K562 (cell line): ENCODE results near the gene PTH2. TPM values are rescaled to one million over a fixed set of nuclear protein-coding genes. Genes with fewer than 3 reads are reported as not detected.

ENCODE experiments used
- ATAC-seq: fragments of 200-7000 bp; cut with Tn5 transposase; 3 replicates; pipeline ENCODE4 v1.9.1; 2020; ENCODE audit warnings: moderate library complexity
- BruUV-seq: library from RNA; stranded (reverse); fragments of 400-500 nt; replicated peaks from 2 replicates; lab custom pipeline; 2021; lab: Mats Ljungman, UMichigan
- CTCF ChIA-PET: fragments of 300-600 bp; formaldehyde crosslinking; extraction: SDS; loops from one replicate; lab custom pipeline; 2021; ENCODE audit warnings: low intra/inter-chr PET ratio; lab: Yijun Ruan, JAX
- POLR2A ChIA-PET: fragments of 300-600, 350-650 bp; sonication (Branson Sonifier 250); formaldehyde crosslinking; extraction: SDS; loops from one replicate; lab custom pipeline; 2021; ENCODE audit warnings: antibody characterized with exemption, inconsistent platforms; lab: Yijun Ruan, JAX
- DNase-seq, 4 experiments: peaks; one replicate each; pipeline versions ENCODE4 v3.0.0 to v3.0.0-alpha.2; 2011 to 2018; ENCODE audit warnings: low spot score in 3 of 4, mixed read lengths in 3 of 4; ENCODE audit errors: extremely low read depth in 1 of 4
- FAIRE-seq: peaks from 2 replicates; lab custom pipeline; 2011; peaks lifted over from hg19 to GRCh38; lab: Jason Lieb, UNC
- H2AFZ ChIP-seq: 2 replicates; pipeline ENCODE4 v1.6.0; 2011; ENCODE audit warnings: low read depth, low read length, control low read depth, inconsistent platforms
- H3K27ac ChIP-seq: fragments of 200-600 bp; 3 replicates; pipeline ENCODE4 v1.8.0; 2011; ENCODE audit warnings: low read depth, mild to moderate bottlenecking, control low read depth, inconsistent platforms, low read length, moderate library complexity, mixed read lengths; ENCODE audit errors: extremely low read depth
- H3K27me3 ChIP-seq, 2 experiments: fragments of 300-600 bp in 1 of 2; 2 replicates in 1 of 2; 3 replicates in 1 of 2; pipeline versions ENCODE4 v1.6.0 to v1.8.0; 2011; ENCODE audit warnings: inconsistent platforms in 2 of 2, low read length in 2 of 2, mild to moderate bottlenecking in 1 of 2, mixed read lengths in 1 of 2, moderate library complexity in 1 of 2; ENCODE audit not compliant: control insufficient read depth in 2 of 2, insufficient read depth in 2 of 2
- H3K36me3 ChIP-seq: fragments of 300-600 bp; 3 replicates; pipeline ENCODE4 v1.8.0; 2011; ENCODE audit warnings: mild to moderate bottlenecking, low read length, inconsistent platforms; ENCODE audit not compliant: control insufficient read depth, insufficient read depth
- H3K4me1 ChIP-seq, 2 experiments: fragments of 200-600 bp in 1 of 2; replicated peaks in 1 of 2; 2 replicates in 1 of 2; 3 replicates in 1 of 2; pipeline versions ENCODE4 v1.5.1 to v1.8.0; 2011; ENCODE audit warnings: inconsistent platforms in 2 of 2, low read length in 2 of 2, mild to moderate bottlenecking in 1 of 2, mixed read lengths in 1 of 2, moderate library complexity in 1 of 2; ENCODE audit not compliant: control insufficient read depth in 2 of 2, insufficient read depth in 2 of 2
- H3K4me2 ChIP-seq: 2 replicates; pipeline ENCODE4 v1.6.1; 2011; ENCODE audit warnings: low read length, control low read depth, inconsistent platforms, mixed read lengths; ENCODE audit not compliant: insufficient read depth
- H3K4me3 ChIP-seq: fragments of 200-600 bp; sonication (generic), shearing (Covaris generic); 2 replicates; pipeline ENCODE4 v1.5.1; 2016; ENCODE audit warnings: control low read depth, inconsistent platforms
- H3K79me2 ChIP-seq: fragments of 200-600 bp; 3 replicates; pipeline ENCODE4 v1.8.0; 2011; ENCODE audit warnings: low read length, inconsistent platforms; ENCODE audit not compliant: control insufficient read depth, insufficient read depth
- H3K9ac ChIP-seq, 2 experiments: 2 replicates each; pipeline versions ENCODE4 v1.6.0 to v1.6.1; 2011; ENCODE audit warnings: low read depth in 2 of 2, low read length in 2 of 2, control low read depth in 1 of 2, inconsistent platforms in 1 of 2, mild to moderate bottlenecking in 1 of 2, mixed read lengths in 1 of 2; ENCODE audit not compliant: insufficient read depth in 1 of 2
- H3K9me1 ChIP-seq: one replicate; pipeline ENCODE4 v1.6.0; 2011; ENCODE audit warnings: inconsistent platforms, mild to moderate bottlenecking, low read length, moderate library complexity; ENCODE audit not compliant: control insufficient read depth, insufficient read depth
- H3K9me3 ChIP-seq: replicated peaks from 2 replicates; pipeline ENCODE4 v1.5.1; 2011; ENCODE audit warnings: low read depth, low read length, inconsistent platforms; ENCODE audit not compliant: control insufficient read depth, insufficient read depth
- H4K20me1 ChIP-seq: replicated peaks from 2 replicates; pipeline ENCODE4 v1.6.1; 2011; ENCODE audit warnings: low read length, inconsistent platforms, mixed read lengths; ENCODE audit not compliant: control insufficient read depth, insufficient read depth
- ADNP ChIP-seq: fragments of 200-800 bp; sonication (Bioruptor generic); IDR thresholded peaks from 2 replicates; pipeline ENCODE4 v1.6.1; 2016; ENCODE audit warnings: missing genetic modification characterization, missing compliant biosample characterization
- ATF1 ChIP-seq, 2 experiments: fragments of 450-650 bp in 1 of 2; IDR thresholded peaks; 2 replicates each; pipeline ENCODE4 v1.6.1; 2016; ENCODE audit warnings: missing compliant biosample characterization in 1 of 2, missing genetic modification characterization in 1 of 2
- CCAR2 ChIP-seq: fragments of 200-400 bp; formaldehyde crosslinking; IDR thresholded peaks from 2 replicates; pipeline ENCODE4 v1.6.1; 2017; ENCODE audit warnings: mild to moderate bottlenecking, low read depth, low read length
- HBP1 ChIP-seq: fragments of 450-650 bp; formaldehyde crosslinking; IDR thresholded peaks from 2 replicates; pipeline ENCODE4 v1.4.0; 2022; ENCODE audit warnings: missing genetic modification characterization
- ILF3 ChIP-seq: fragments of 450-650 bp; IDR thresholded peaks from 2 replicates; pipeline ENCODE4 v1.6.1; 2018; ENCODE audit warnings: antibody characterized with exemption, mild to moderate bottlenecking, moderate library complexity, borderline replicate concordance
- KAT2B ChIP-seq: IDR thresholded peaks from one replicate; pipeline ENCODE4 v1.6.1; 2012; ENCODE audit warnings: low read depth, mild to moderate bottlenecking, control low read depth, inconsistent platforms, low read length, moderate library complexity
- MAFG ChIP-seq: fragments of 450-650 bp; conservative IDR thresholded peaks from 2 replicates; pipeline ENCODE4 v1.6.1; 2016; ENCODE audit warnings: missing genetic modification characterization, missing compliant biosample characterization
- MAFK ChIP-seq: IDR thresholded peaks from 2 replicates; pipeline ENCODE4 v1.6.1; 2011; ENCODE audit warnings: low read length, improper control_type of control experiment
- MCM3 ChIP-seq: fragments of 450-650 bp; IDR thresholded peaks from 2 replicates; pipeline ENCODE4 v1.6.1; 2016
- NFIX ChIP-seq: fragments of 250-450 bp; sonication (Bioruptor Pico); IDR thresholded peaks from 2 replicates; pipeline ENCODE4 v1.4.0; 2020; ENCODE audit warnings: low read depth, mild to moderate bottlenecking, moderate library complexity
- NKRF ChIP-seq: fragments of 450-650 bp; IDR thresholded peaks from 2 replicates; pipeline ENCODE4 v1.6.1; 2016; ENCODE audit warnings: borderline replicate concordance
- SRF ChIP-seq, 2 experiments: fragments of 250-450, 450-650 bp in 1 of 2; sonication (Bioruptor Pico) in 1 of 2; sonication (generic) in 1 of 2; formaldehyde crosslinking; IDR thresholded peaks; 2 replicates each; pipeline versions ENCODE4 v1.5.0 to v1.5.1; 2020 to 2022; ENCODE audit warnings: mild to moderate bottlenecking in 1 of 2, missing genetic modification reagents in 1 of 2
- SUPT5H ChIP-seq: fragments of 450-650 bp; IDR thresholded peaks from 2 replicates; pipeline ENCODE4 v1.6.1; 2016
- THRA ChIP-seq: fragments of 450-650 bp; IDR thresholded peaks from 2 replicates; pipeline ENCODE4 v1.6.1; 2017; ENCODE audit warnings: mild to moderate bottlenecking, moderate library complexity
- ZBTB8A ChIP-seq: fragments of 450-650 bp; IDR thresholded peaks from 2 replicates; pipeline ENCODE4 v1.6.1; 2018; ENCODE audit warnings: mild to moderate bottlenecking, moderate library complexity; ENCODE audit not compliant: partially characterized antibody
- ZNF175 ChIP-seq: fragments of 200-800 bp; sonication (Bioruptor generic); IDR thresholded peaks from 2 replicates; pipeline ENCODE4 v1.6.1; 2016; ENCODE audit warnings: low read depth, mild to moderate bottlenecking, missing genetic modification characterization, missing compliant biosample characterization
- ZNF384 ChIP-seq: IDR thresholded peaks from 2 replicates; pipeline ENCODE4 v1.6.1; 2012; ENCODE audit warnings: low read depth, low read length, improper control_type of control experiment
- ZNF830 ChIP-seq: fragments of 250-450 bp; sonication (Bioruptor Pico); IDR thresholded peaks from 2 replicates; pipeline ENCODE4 v1.5.0; 2021; ENCODE audit warnings: mild to moderate bottlenecking
- WGBS: fragments of 100-300 bp; shearing (Covaris generic); methylation state at CpG from one replicate; pipeline ENCODE4 v1.1.6; 2016; ENCODE audit warnings: low coverage, mixed read lengths; ENCODE audit not compliant: insufficient coverage; ENCODE audit errors: missing lambda C conversion rate; 5-methylcytosine and 5-hydroxymethylcytosine counted together
- in situ Hi-C: fragments of 300-500 bp; cut with MboI; formaldehyde crosslinking; loops from 4 replicates; pipeline ENCODE4 v1.15.0; 2018; ENCODE audit warnings: inconsistent platforms, mixed read lengths
- intact Hi-C: fragments of 100-400 bp; cut with micrococcal nuclease; formaldehyde crosslinking; loops from 2 replicates; pipeline ENCODE4 v1.14.2; 2022
- polyA plus RNA-seq, 8 experiments: library from polyadenylated mRNA; depleted of rRNA in 4 of 8; stranded (reverse) in 5 of 8; unstranded in 3 of 8; fragments of >200 nt; fragmentation: Nextera tagmentation in 2 of 8; fragmentation: Illumina TruSeq in 1 of 8; extraction: Ambion mirVana in 2 of 8; extraction: Trizol in 1 of 8; gene quantifications; 2 replicates each; pipeline versions ENCODE4 v1.2.1 to v1.2.3, GENCODE V29; 2011 to 2014; ENCODE audit warnings: inconsistent platforms in 1 of 8, missing spikeins in 1 of 8
- total RNA-seq, 7 experiments: library from RNA; depleted of rRNA in 6 of 7; stranded (reverse); fragments of >200 nt in 6 of 7; fragmentation: Illumina TruSeq in 2 of 7; extraction: Trizol in 2 of 7; gene quantifications; 2 replicates each; pipeline versions ENCODE4 v1.2.1 to v1.2.3, GENCODE V29; 2011 to 2021; ENCODE audit warnings: low replicate concordance in 1 of 7

PTH2 gene
- total and polyA plus RNA-seq, 9 of the 15 experiments (the other 6 are each of a cell fraction or from before 2014, with no cell fraction given): 1.3 TPM; not detected in 8

- TF ChIP-seq SRF (CRISPR knock-in tag; IDR thresholded peaks at IDR 0.05) (no peak), MCM3 (no peak), ADNP (tag) (peak; percentile 33; the same call in 1 of the 2 replicates)
Observed at GRCh38 chr19:49387936-49388372, 35.3 kb downstream of the PTH2 start, which contains the start of gene KASH5 (continued).

- FAIRE-seq (peak; percentile 19), ATAC-seq (no peak), DNase-seq (no peak)
- CTCF ChIA-PET: no interaction called here
- intact Hi-C loops (no loop called here), in situ Hi-C loops (no loop called here)
- Histone ChIP-seq H3K36me3 (no peaks in the 10 kb centered on the region), H3K4me3 (no peak overlapping the region), H3K9ac (no peak overlapping the region), H3K4me2 (no peak overlapping the region), H3K27ac (no peak overlapping the region), H3K79me2 (no peaks in the 10 kb centered on the region), H3K27me3 (no peaks in the 10 kb centered on the region), H3K4me1 (peaks cover 0 to 11% of the 10 kb centered on the region in 2 experiments; a peak in 2 of 5 replicates), H4K20me1 (no peaks in the 10 kb centered on the region), H3K9me3 (peaks cover 7% of the 10 kb centered on the region), H3K9me1 (no peaks in the 10 kb centered on the region), H2AFZ (no peak overlapping the region)
- POLR2A ChIA-PET: interaction anchor here (1.1 kb wide), 1 partner anchor 10 kb away, joined by 3 read pairs; no protein-coding TSS in a partner anchor
- BruUV-seq: no TSS peak
- WGBS: 27% methylated on average over 1 of the region's 1 CpG
- TF ChIP-seq KAT2B: no peak
- no peak for TF ChIP-seq ZNF384
- no peak for TF ChIP-seq ZNF830
- TF ChIP-seq ATF1 (CRISPR knock-in tag; IDR thresholded peaks at IDR 0.05): no peak
- TF ChIP-seq ATF1 (tag; IDR thresholded peaks at IDR 0.05): no peak
- peak; percentile 68 for TF ChIP-seq MAFG (tag)
- TF ChIP-seq NKRF: no peak
- no peak for TF ChIP-seq ZNF175 (CRISPR knock-in tag)
- no peak for TF ChIP-seq SUPT5H
- no peak for TF ChIP-seq NFIX
- TF ChIP-seq THRA: no peak
- TF ChIP-seq ZBTB8A: no peak
- TF ChIP-seq HBP1: no peak
- TF ChIP-seq MAFK: peak; percentile 57
- no peak for TF ChIP-seq CCAR2
- no peak for TF ChIP-seq ILF3
Observed at GRCh38 chr19:49383599-49383998, 39.6 kb downstream of the PTH2 start.
